ENCODE measurements around the gene UFC1.

The UFC1 gene

GRCh38 chr1:161121042-161121650 is 32.6 kb upstream of the UFC1 start:
- peaks cover 10% of the 10 kb centered on the region for H3K4me1 ChIP-seq (ENCODE audit: control insufficient read depth, insufficient read depth, low read length)
- peaks cover 59% of the 10 kb centered on the region for H3K36me3 ChIP-seq (ENCODE audit: control insufficient read depth, insufficient read depth, low read length)
- no peak overlapping the region for H3K27ac ChIP-seq (ENCODE audit: low read depth, low read length)
- H3K9ac ChIP-seq (ENCODE audit: low read length) = no peak overlapping the region
- H3K9me3 ChIP-seq (ENCODE audit: control insufficient read depth, insufficient read depth, low read depth, low read length) = no peaks in the 10 kb centered on the region
- no peaks in the 10 kb centered on the region for H3K27me3 ChIP-seq (ENCODE audit: control insufficient read depth, insufficient read depth, low read length)
- no peak overlapping the region for H3K4me3 ChIP-seq (ENCODE audit: low read depth, low read length)

DNA sequence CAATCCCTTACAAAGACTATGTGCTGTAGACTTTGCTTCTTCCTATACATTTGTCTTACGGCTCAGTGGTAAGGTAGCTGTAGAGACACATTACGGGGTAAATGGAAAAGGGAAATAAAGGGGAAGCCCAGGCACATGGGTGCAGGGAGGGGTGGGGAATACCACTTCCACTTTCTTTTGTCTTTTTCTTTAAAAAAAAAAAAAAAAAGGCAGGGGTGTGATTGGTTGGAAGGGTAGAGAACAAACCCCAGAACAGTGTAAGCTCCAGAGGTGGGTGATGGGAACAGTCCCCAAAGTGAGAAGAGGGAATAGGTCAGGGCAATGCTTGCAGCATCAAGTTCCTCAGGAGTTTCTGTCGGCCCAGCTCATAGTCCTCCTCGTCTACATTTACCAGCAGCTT is 31.9 kb upstream of the UFC1 start:
- Histone ChIP-seq H3K4me1 (ENCODE audit: control insufficient read depth, insufficient read depth, low read length) (peaks cover 10% of the 10 kb centered on the region), H3K27ac (ENCODE audit: low read depth, low read length) (no peak overlapping the region), H3K36me3 (ENCODE audit: control insufficient read depth, insufficient read depth, low read length) (peaks cover 64% of the 10 kb centered on the region), H3K9ac (ENCODE audit: low read length) (no peak overlapping the region), H3K27me3 (ENCODE audit: control insufficient read depth, insufficient read depth, low read length) (no peaks in the 10 kb centered on the region), H3K9me3 (ENCODE audit: control insufficient read depth, insufficient read depth, low read depth, low read length) (no peaks in the 10 kb centered on the region), H3K4me3 (ENCODE audit: low read depth, low read length) (no peak overlapping the region)

- Histone ChIP-seq H3K4me3 (ENCODE audit: low read depth, low read length) (no peak overlapping the region), H3K27me3 (ENCODE audit: control insufficient read depth, insufficient read depth, low read length) (no peaks in the 10 kb centered on the region), H3K9me3 (ENCODE audit: control insufficient read depth, insufficient read depth, low read depth, low read length) (no peaks in the 10 kb centered on the region), H3K4me1 (ENCODE audit: control insufficient read depth, insufficient read depth, low read length) (peaks cover 10% of the 10 kb centered on the region), H3K36me3 (ENCODE audit: control insufficient read depth, insufficient read depth, low read length) (peaks cover 75% of the 10 kb centered on the region), H3K27ac (ENCODE audit: low read depth, low read length) (no peak overlapping the region), H3K9ac (ENCODE audit: low read length) (no peak overlapping the region)
Measured at GRCh38 chr1:161122967-161123366, 30.8 kb upstream of the UFC1 start.

DNA sequence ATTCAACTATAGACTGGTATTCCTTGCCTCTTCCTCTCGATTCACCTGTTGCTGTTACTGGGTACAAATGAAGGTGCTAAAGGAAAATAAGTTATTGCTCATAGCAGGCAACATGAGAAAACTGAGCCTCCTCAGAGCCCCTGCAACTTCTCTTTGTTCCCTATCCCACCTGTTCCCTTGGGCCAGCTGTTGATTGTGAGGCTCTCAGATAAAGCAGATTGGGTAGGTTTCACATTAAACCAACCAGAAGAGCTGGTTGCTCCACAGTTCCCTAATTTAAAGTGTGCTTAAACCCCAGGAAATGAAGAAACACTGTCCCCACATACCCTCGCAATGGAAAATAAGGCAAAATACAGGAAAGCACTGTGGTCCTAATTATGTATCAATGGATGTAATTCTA is 26.1 kb upstream of the UFC1 start:
- Histone ChIP-seq H3K36me3 (ENCODE audit: control insufficient read depth, insufficient read depth, low read length) (peaks cover 69% of the 10 kb centered on the region), H3K4me1 (ENCODE audit: control insufficient read depth, insufficient read depth, low read length) (0 out of 2 replicates have a peak, but pooled peaks cover 7% of the 10 kb centered on the region)

GRCh38 chr1:161128591-161129420 is 25.0 kb upstream of the UFC1 start:
- Histone ChIP-seq H3K9me3 (ENCODE audit: control insufficient read depth, insufficient read depth, low read depth, low read length) (no peaks in the 10 kb centered on the region), H3K27ac (ENCODE audit: low read depth, low read length) (no peak overlapping the region), H3K4me3 (ENCODE audit: low read depth, low read length) (no peak overlapping the region), H3K9ac (ENCODE audit: low read length) (no peak overlapping the region), H3K27me3 (ENCODE audit: control insufficient read depth, insufficient read depth, low read length) (no peaks in the 10 kb centered on the region), H3K36me3 (ENCODE audit: control insufficient read depth, insufficient read depth, low read length) (peaks cover 59% of the 10 kb centered on the region), H3K4me1 (ENCODE audit: control insufficient read depth, insufficient read depth, low read length) (0 out of 2 replicates have a peak, but pooled peaks cover 7% of the 10 kb centered on the region)

More for the DNA sequence above, 26.1 kb upstream of the UFC1 start:
- no peak overlapping the region for H3K4me3 ChIP-seq (ENCODE audit: low read depth, low read length)
- no peaks in the 10 kb centered on the region for H3K27me3 ChIP-seq (ENCODE audit: control insufficient read depth, insufficient read depth, low read length)
- no peak overlapping the region for H3K27ac ChIP-seq (ENCODE audit: low read depth, low read length)
- no peak overlapping the region for H3K9ac ChIP-seq (ENCODE audit: low read length)
- H3K9me3 ChIP-seq (ENCODE audit: control insufficient read depth, insufficient read depth, low read depth, low read length) = no peaks in the 10 kb centered on the region

DNA sequence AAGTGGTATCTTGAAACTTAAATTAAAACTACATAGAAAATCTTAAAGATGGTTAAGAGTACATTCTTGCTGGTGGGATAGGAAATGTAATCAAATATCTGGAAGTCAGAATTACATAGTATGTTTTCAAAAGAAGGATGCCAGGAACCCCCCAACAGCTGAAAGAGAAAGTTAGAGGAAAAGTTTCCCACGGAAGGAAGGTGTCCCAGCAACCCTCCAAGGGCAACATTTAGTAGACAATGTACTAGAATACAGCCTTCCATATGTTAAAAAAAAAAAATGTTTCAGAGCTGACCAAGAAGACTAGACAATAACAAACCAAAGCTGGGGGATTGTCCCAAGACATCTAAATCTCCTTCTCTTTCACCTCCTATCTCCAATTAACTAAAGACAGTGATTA is 23.5 kb upstream of the UFC1 start:
- Histone ChIP-seq H3K4me3 (ENCODE audit: low read depth, low read length) (peak overlapping the region; percentile 92; the same call in 1 of the 2 replicates), H3K36me3 (ENCODE audit: control insufficient read depth, insufficient read depth, low read length) (peaks cover 47% of the 10 kb centered on the region), H3K9ac (ENCODE audit: low read length) (no peak overlapping the region), H3K4me1 (ENCODE audit: control insufficient read depth, insufficient read depth, low read length) (0 out of 2 replicates have a peak, but pooled peaks cover 7% of the 10 kb centered on the region), H3K9me3 (ENCODE audit: control insufficient read depth, insufficient read depth, low read depth, low read length) (no peaks in the 10 kb centered on the region), H3K27ac (ENCODE audit: low read depth, low read length) (no peak overlapping the region), H3K27me3 (ENCODE audit: control insufficient read depth, insufficient read depth, low read length) (no peaks in the 10 kb centered on the region)

GRCh38 chr1:161131523-161132409 is 22.0 kb upstream of the UFC1 start:
- Histone ChIP-seq H3K27ac (ENCODE audit: low read depth, low read length) (peak overlapping the region; percentile 89; the same call in 1 of the 2 replicates), H3K36me3 (ENCODE audit: control insufficient read depth, insufficient read depth, low read length) (peaks cover 35% of the 10 kb centered on the region), H3K27me3 (ENCODE audit: control insufficient read depth, insufficient read depth, low read length) (no peaks in the 10 kb centered on the region), H3K4me3 (ENCODE audit: low read depth, low read length) (peak overlapping the region; percentile 92), H3K4me1 (ENCODE audit: control insufficient read depth, insufficient read depth, low read length) (0 out of 2 replicates have a peak, but pooled peaks cover 7% of the 10 kb centered on the region), H3K9me3 (ENCODE audit: control insufficient read depth, insufficient read depth, low read depth, low read length) (no peaks in the 10 kb centered on the region), H3K9ac (ENCODE audit: low read length) (peak overlapping the region; percentile 90)

GRCh38 chr1:161132410-161133219 is 21.2 kb upstream of the UFC1 start, which contains the start of gene DEDD:
DEDD (minus strand) TSS chr1:161132667; CDS start chr1:161124462, 8,205 bp downstream.
- no peaks in the 10 kb centered on the region for H3K27me3 ChIP-seq (ENCODE audit: control insufficient read depth, insufficient read depth, low read length)
- H3K27ac ChIP-seq (ENCODE audit: low read depth, low read length) = peak within 1 kb of the TSS; percentile 89
- H3K9me3 ChIP-seq (ENCODE audit: control insufficient read depth, insufficient read depth, low read depth, low read length) = no peaks in the 10 kb centered on the region
- peak within 1 kb of the TSS; percentile 92 for H3K4me3 ChIP-seq (ENCODE audit: low read depth, low read length)
- H3K4me1 ChIP-seq (ENCODE audit: control insufficient read depth, insufficient read depth, low read length) = 0 out of 2 replicates have a peak, but pooled peaks cover 7% of the 10 kb centered on the region
- H3K36me3 ChIP-seq (ENCODE audit: control insufficient read depth, insufficient read depth, low read length) = peaks cover 27% of the 10 kb centered on the region
- peak within 1 kb of the TSS; percentile 90 for H3K9ac ChIP-seq (ENCODE audit: low read length)

DNA sequence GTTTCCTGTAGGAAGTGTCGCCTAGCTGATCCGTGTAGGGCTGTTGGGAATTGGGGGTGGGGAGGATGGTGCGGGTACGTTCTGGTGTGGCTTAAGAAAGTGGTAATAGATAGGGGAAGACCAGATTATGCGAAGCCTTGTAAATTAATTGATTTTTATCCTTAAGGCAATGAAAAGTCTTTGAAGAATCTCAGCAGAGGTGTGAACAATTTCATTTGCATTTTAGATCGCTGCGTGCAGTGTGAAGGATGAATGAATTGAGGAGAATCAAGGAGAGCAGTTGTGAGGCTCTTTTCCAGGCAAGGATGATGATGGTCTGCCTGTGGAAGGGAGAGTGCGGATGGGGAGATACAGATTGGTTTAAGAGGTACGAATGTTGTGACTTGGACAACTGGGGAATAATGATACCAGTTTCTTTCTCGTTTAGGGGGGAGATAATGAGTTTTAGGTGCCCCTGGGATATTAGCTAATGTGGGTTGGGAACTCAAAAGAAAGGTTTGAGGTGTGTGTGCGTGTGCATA is 20.5 kb upstream of the UFC1 start:
- no peaks in the 10 kb centered on the region for H3K27me3 ChIP-seq (ENCODE audit: control insufficient read depth, insufficient read depth, low read length)
- H3K36me3 ChIP-seq (ENCODE audit: control insufficient read depth, insufficient read depth, low read length) = peaks cover 20% of the 10 kb centered on the region
- peak overlapping the region; percentile 92 for H3K4me3 ChIP-seq (ENCODE audit: low read depth, low read length)
- H3K4me1 ChIP-seq (ENCODE audit: control insufficient read depth, insufficient read depth, low read length) = 0 out of 2 replicates have a peak, but pooled peaks cover 7% of the 10 kb centered on the region
- peak overlapping the region; percentile 89 for H3K27ac ChIP-seq (ENCODE audit: low read depth, low read length)
- no peaks in the 10 kb centered on the region for H3K9me3 ChIP-seq (ENCODE audit: control insufficient read depth, insufficient read depth, low read depth, low read length)
- H3K9ac ChIP-seq (ENCODE audit: low read length) = peak overlapping the region; percentile 90

GRCh38 chr1:161137881-161138280 is 15.9 kb upstream of the UFC1 start:
- Histone ChIP-seq H3K36me3 (ENCODE audit: control insufficient read depth, insufficient read depth, low read length) (no peaks in the 10 kb centered on the region), H3K9ac (ENCODE audit: low read length) (no peak overlapping the region), H3K27ac (ENCODE audit: low read depth, low read length) (no peak overlapping the region), H3K4me1 (ENCODE audit: control insufficient read depth, insufficient read depth, low read length) (no peaks in the 10 kb centered on the region), H3K9me3 (ENCODE audit: control insufficient read depth, insufficient read depth, low read depth, low read length) (no peaks in the 10 kb centered on the region), H3K27me3 (ENCODE audit: control insufficient read depth, insufficient read depth, low read length) (no peaks in the 10 kb centered on the region), H3K4me3 (ENCODE audit: low read depth, low read length) (no peak overlapping the region)
